Measurements from ENCODE around the gene MYO6.
"Not testable (repeated sequence)": the region's sequence is repeated elsewhere in the genome, so short reads cannot be mapped to it uniquely, and the experiment has no call there.

GRCh38 chr6:75905129-75905528 lies 156.1 kb downstream of the MYO6 start:
- not testable (repeated sequence) for TF ChIP-seq CTCF (IDR thresholded peaks at IDR 0.05; ENCODE audit: low read depth, low read length); EZH2phosphoT487 (IDR thresholded peaks at IDR 0.05; ENCODE audit: low read depth)
